ENCODE measurements around the gene GPBP1.
"Not testable (repeated sequence)": the region's sequence is repeated elsewhere in the genome, so short reads cannot be mapped to it uniquely, and the experiment has no call there.

GPBP1 gene

GRCh38 chr5:57175551-57176309 lies 1.9 kb downstream of the GPBP1 start:
- no peak for DNase-seq
- intact Hi-C loops (cut with DNase I): loop anchor here (10.0 kb wide), 1 partner anchor 361 kb away; the partner anchor contains the start of gene MAP3K1

GRCh38 chr5:57176350-57176857 lies 2.5 kb downstream of the GPBP1 start:
- intact Hi-C loops (cut with DNase I): loop anchor here (10.0 kb wide), 1 partner anchor 362 kb away; the partner anchor contains the start of gene MAP3K1
- DNase-seq: no peak

- intact Hi-C loops (cut with DNase I): loop anchor here (10.0 kb wide), 1 partner anchor 363 kb away; the partner anchor contains the start of gene MAP3K1
- no peak for DNase-seq
Measured at GRCh38 chr5:57177479-57178156, 3.8 kb downstream of the GPBP1 start.

GRCh38 chr5:57178238-57178637 lies 4.4 kb downstream of the GPBP1 start:
- intact Hi-C loops (cut with DNase I): loop anchor here (10.0 kb wide), 1 partner anchor 363 kb away; the partner anchor contains the start of gene MAP3K1
- not testable (repeated sequence) for DNase-seq

- intact Hi-C loops (cut with DNase I): loop anchor here (10.0 kb wide), 1 partner anchor 365 kb away; the partner anchor contains the start of gene MAP3K1
- no peak for DNase-seq
Measured at GRCh38 chr5:57179262-57180200, 5.7 kb downstream of the GPBP1 start.

- no peak for DNase-seq
- intact Hi-C loops (cut with DNase I): no loop called here
Measured at GRCh38 chr5:57181154-57181553, 7.3 kb downstream of the GPBP1 start.

- DNase-seq: no peak
- intact Hi-C loops (cut with DNase I): no loop called here
Measured at GRCh38 chr5:57184322-57184721, 10.5 kb downstream of the GPBP1 start.

GRCh38 chr5:57185313-57185712 lies 11.5 kb downstream of the GPBP1 start:
- DNase-seq: no peak
- intact Hi-C loops (cut with DNase I): no loop called here

GRCh38 chr5:57186194-57186593 lies 12.3 kb downstream of the GPBP1 start:
- no peak for DNase-seq
- intact Hi-C loops (cut with DNase I): no loop called here

GRCh38 chr5:57187977-57188376 lies 14.1 kb downstream of the GPBP1 start:
- intact Hi-C loops (cut with DNase I); DNase-seq: not testable (repeated sequence)

- intact Hi-C loops (cut with DNase I): no loop called here
Measured at GRCh38 chr5:57189515-57189914, 15.7 kb downstream of the GPBP1 start.

GRCh38 chr5:57190593-57190992 lies 16.7 kb downstream of the GPBP1 start:
- intact Hi-C loops (cut with DNase I): no loop called here
- DNase-seq: no peak

More at GRCh38 chr5:57189515-57189914, 15.7 kb downstream of the GPBP1 start:
- DNase-seq: no peak

GRCh38 chr5:57191163-57191562 lies 17.3 kb downstream of the GPBP1 start:
- intact Hi-C loops (cut with DNase I): no loop called here
- DNase-seq: no peak

GRCh38 chr5:57191986-57192385 lies 18.1 kb downstream of the GPBP1 start:
- DNase-seq: no peak
- intact Hi-C loops (cut with DNase I): no loop called here

- DNase-seq; intact Hi-C loops (cut with DNase I): not testable (repeated sequence)
Measured at GRCh38 chr5:57192832-57193231, 19.0 kb downstream of the GPBP1 start.

- intact Hi-C loops (cut with DNase I): no loop called here
Measured at GRCh38 chr5:57193757-57194413, 20.0 kb downstream of the GPBP1 start.

GRCh38 chr5:57194653-57195052 lies 20.8 kb downstream of the GPBP1 start:
- intact Hi-C loops (cut with DNase I): no loop called here
- DNase-seq: no peak

More at GRCh38 chr5:57193757-57194413, 20.0 kb downstream of the GPBP1 start:
- DNase-seq: no peak

- intact Hi-C loops (cut with DNase I): no loop called here
- no peak for DNase-seq
Measured at GRCh38 chr5:57195060-57195459, 21.2 kb downstream of the GPBP1 start.

GRCh38 chr5:57199866-57200265 lies 26.0 kb downstream of the GPBP1 start:
- DNase-seq: no peak

GRCh38 chr5:57202811-57203210 lies 29.0 kb downstream of the GPBP1 start:
- intact Hi-C loops (cut with DNase I): no loop called here
- DNase-seq: no peak

More at GRCh38 chr5:57199866-57200265, 26.0 kb downstream of the GPBP1 start:
- intact Hi-C loops (cut with DNase I): no loop called here
